B cell (primary cell): ENCODE measurements around the gene MRPS34.

ENCODE experiments used
- CTCF ChIP-seq: fragments of 200-600 bp; IDR thresholded peaks from one replicate; pipeline ENCODE4 v1.8.0; 2022; ENCODE audit warnings: antibody characterized with exemption, mild to moderate bottlenecking
- EZH2 ChIP-seq: IDR thresholded peaks from 2 replicates; pipeline ENCODE4 v1.6.1; 2012; ENCODE audit warnings: borderline replicate concordance, low read depth, mild to moderate bottlenecking, moderate library complexity, low read length; ENCODE audit not compliant: insufficient read depth, poor library complexity, severe bottlenecking

- TF ChIP-seq CTCF (no peak), EZH2 (no peak)
Observed at GRCh38 chr16:1769402-1770300, 3.3 kb downstream of the MRPS34 start.
